ENCODE data around the gene RFC3. TPM values are rescaled to one million over a fixed set of nuclear protein-coding genes. Genes with fewer than 3 reads are reported as not detected.

The RFC3 gene
- total RNA-seq, 4 donors from 2014 or later, result 11.8 to 14.9 (median 14.2) TPM

- 39 to 44% methylated on average over 3 of the region's 3 CpGs for WGBS, 2 donors
- Histone ChIP-seq H3K27me3 (no peaks in the 10 kb centered on the region), H3K4me3 (no peak overlapping the region), H3K9me3 (no peaks in the 10 kb centered on the region), H3K36me3 (no peaks in the 10 kb centered on the region), H3K27ac (no peak overlapping the region), H3K4me1 (no peaks in the 10 kb centered on the region)
- DNase-seq (ENCODE audit: low spot score in 2 of 2), result no peak
- TF ChIP-seq CTCF (IDR thresholded peaks at IDR 0.05), result no peak
- TF ChIP-seq EP300 (IDR thresholded peaks at IDR 0.05), result no peak
- no peak for TF ChIP-seq POLR2A (IDR thresholded peaks at IDR 0.05)
These were observed 45.3 kb downstream of the RFC3 start for GRCh38 chr13:33863188-33863789.

- no peaks in the 10 kb centered on the region for H3K27me3 ChIP-seq
- WGBS, 2 donors, result 94 to 95% methylated on average over 4 of the region's 4 CpGs
- H3K27ac ChIP-seq, result no peak overlapping the region
- H3K9me3 ChIP-seq, result no peaks in the 10 kb centered on the region
- no peaks in the 10 kb centered on the region for H3K4me1 ChIP-seq
- H3K4me3 ChIP-seq, result no peak overlapping the region
- TF ChIP-seq POLR2A (IDR thresholded peaks at IDR 0.05), result no peak
- TF ChIP-seq CTCF (IDR thresholded peaks at IDR 0.05), result no peak
- no peak for TF ChIP-seq EP300 (IDR thresholded peaks at IDR 0.05)
- H3K36me3 ChIP-seq, result no peaks in the 10 kb centered on the region
- no peak for DNase-seq (ENCODE audit: low spot score in 2 of 2)
These were observed 48.0 kb downstream of the RFC3 start for GRCh38 chr13:33865945-33866344.

- no peak overlapping the region for H3K27ac ChIP-seq
- no peak for TF ChIP-seq POLR2A (IDR thresholded peaks at IDR 0.05)
- TF ChIP-seq EP300 (IDR thresholded peaks at IDR 0.05), result no peak
- no peak for TF ChIP-seq CTCF (IDR thresholded peaks at IDR 0.05)
- 95% methylated on average over 3 of the region's 3 CpGs for WGBS, 2 donors
These were observed 49.5 kb downstream of the RFC3 start for GRCh38 chr13:33867472-33867871.

GRCh38 chr13:33868343-33868994 is 50.5 kb downstream of the RFC3 start:
- no peak for DNase-seq (ENCODE audit: low spot score in 2 of 2)
- H3K4me3 ChIP-seq, result no peak overlapping the region
- no peak overlapping the region for H3K27ac ChIP-seq
- H3K27me3 ChIP-seq, result no peaks in the 10 kb centered on the region
- TF ChIP-seq POLR2A (IDR thresholded peaks at IDR 0.05), result no peak
- H3K9me3 ChIP-seq, result no peaks in the 10 kb centered on the region
- H3K36me3 ChIP-seq, result no peaks in the 10 kb centered on the region
- WGBS, 2 donors, result 95 to 96% methylated on average over 3 of the region's 3 CpGs
- no peaks in the 10 kb centered on the region for H3K4me1 ChIP-seq

More at GRCh38 chr13:33867472-33867871, 49.5 kb downstream of the RFC3 start:
- Histone ChIP-seq H3K9me3 (no peaks in the 10 kb centered on the region), H3K27me3 (no peaks in the 10 kb centered on the region), H3K36me3 (no peaks in the 10 kb centered on the region), H3K4me1 (no peaks in the 10 kb centered on the region), H3K4me3 (no peak overlapping the region)
- DNase-seq (ENCODE audit: low spot score in 2 of 2), result no peak

- Histone ChIP-seq H3K27ac (no peak overlapping the region), H3K4me1 (no peaks in the 10 kb centered on the region), H3K36me3 (no peaks in the 10 kb centered on the region), H3K9me3 (no peaks in the 10 kb centered on the region), H3K27me3 (no peaks in the 10 kb centered on the region), H3K4me3 (no peak overlapping the region)
- no peak for TF ChIP-seq CTCF (IDR thresholded peaks at IDR 0.05)
- TF ChIP-seq POLR2A (IDR thresholded peaks at IDR 0.05), result no peak
- no peak for TF ChIP-seq EP300 (IDR thresholded peaks at IDR 0.05)
- no peak for DNase-seq (ENCODE audit: low spot score in 2 of 2)
These were observed 51.1 kb downstream of the RFC3 start for GRCh38 chr13:33869005-33869404.
